GM21786 (cell line): ENCODE measurements around the gene RRAD.

ENCODE experiments used
- ATAC-seq: cut with Tn5 transposase; IDR thresholded peaks from one replicate; pipeline ENCODE4 v1.9.1; 2021; ENCODE audit not compliant: unreplicated experiment

RRAD gene

DNA sequence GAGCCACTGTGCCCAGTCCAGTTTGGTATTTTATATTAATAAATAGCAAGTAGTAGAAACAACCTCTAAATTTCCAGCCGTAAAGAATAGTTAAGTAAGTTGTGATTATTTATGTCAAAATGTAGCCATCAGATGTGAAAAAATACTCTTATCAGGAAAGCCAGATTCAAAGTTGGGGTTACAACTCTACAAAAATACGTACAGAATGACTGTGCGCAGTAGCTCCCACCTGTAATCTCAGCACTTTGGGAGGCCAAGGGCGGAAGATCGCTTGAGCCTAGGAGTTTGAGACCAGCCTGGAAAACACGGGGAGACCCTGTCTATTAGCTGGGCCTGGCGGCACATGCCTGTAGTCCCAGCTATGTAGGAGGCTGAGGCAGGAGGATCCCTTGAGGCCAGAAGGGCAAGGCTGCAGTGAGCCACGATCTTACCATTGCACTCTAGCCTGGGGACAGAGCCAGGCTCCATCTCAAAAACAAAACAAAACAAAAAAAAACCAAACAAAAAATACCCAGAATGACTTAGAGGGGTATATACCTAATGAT is 43.3 kb downstream of the RRAD start:
- ATAC-seq = no peak

DNA sequence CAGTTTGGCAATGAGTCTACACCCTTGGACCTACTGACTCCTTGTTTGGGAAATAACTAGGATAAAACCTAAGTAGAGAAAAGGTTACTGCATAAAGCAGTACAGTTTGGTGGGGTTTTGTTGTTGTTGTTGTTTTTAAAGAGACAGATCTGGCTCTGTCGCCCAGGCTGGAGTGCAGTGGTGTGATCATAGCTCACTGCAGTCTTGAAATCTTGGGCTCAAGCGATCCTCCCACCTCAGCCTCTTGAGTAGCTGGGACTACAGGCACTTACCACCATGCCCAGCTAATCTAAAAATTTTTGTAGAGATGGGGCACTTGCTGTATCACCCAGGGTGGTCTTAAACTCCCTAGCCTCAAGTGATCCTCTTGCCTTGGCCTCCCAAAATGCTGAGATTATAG is 43.8 kb downstream of the RRAD start:
- no peak for ATAC-seq

DNA sequence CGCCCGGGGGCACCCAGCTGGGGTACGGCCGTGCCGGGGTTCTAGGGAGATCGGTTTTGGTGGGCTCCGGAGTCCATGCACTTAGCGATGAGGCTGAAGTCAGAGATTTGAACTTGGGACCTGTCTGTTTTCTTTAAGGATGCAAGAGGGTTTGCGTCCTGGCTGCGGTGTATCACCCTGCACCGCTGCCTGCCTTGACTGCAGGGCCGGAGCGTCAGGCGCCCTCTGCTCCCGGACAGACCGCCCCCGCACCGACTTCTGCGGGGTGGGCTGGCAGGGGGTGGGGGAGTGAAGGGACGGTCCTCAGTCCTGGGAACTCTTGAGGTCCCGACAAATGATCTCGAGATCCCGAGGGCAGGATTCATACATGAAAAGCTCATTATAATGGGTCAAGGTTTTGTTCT is 44.3 kb downstream of the RRAD start:
- ATAC-seq = peak; percentile 3

DNA sequence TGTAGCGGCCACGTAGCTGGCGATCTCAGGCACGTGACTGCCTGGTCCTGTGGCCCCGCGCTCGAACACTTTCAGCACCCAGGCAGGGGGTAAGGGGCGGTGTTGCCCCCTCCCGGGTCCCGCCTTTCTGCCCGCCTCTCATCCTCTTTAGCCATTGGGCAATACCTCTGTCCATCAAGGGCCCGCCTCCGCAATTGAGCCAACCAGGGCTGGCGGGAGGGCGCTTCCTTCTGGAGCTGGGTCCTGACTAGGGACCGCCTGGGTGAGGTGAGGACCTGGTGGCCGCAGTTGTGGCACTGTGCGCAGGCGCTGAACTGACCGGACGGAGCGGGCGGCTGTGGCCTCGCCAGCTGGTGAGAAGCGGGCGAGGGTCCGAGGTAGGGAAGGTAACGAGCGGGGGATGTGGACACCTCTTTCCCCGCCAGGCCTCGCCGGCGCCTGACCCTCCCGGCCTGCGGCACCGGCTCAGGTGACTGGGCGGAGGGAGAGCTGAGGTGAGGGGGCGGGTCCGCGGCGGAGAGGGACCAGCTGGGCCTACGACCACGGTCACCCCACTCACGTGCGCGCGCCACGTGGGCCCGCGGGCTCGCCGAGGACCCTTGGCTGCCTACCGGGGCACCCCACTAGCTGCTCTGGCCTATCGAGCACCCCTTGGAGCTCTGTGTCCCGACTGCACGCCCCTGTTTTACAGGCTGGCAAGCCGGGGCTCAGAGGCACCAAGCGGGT is 44.9 kb downstream of the RRAD start, which contains the start of gene PDP2:
Gene PDP2 (plus strand): TSS at position 228 of the 726 bp plus-strand sequence. CDS start 3,770 bp downstream, outside the sequence.
- ATAC-seq = peak; percentile 95

DNA sequence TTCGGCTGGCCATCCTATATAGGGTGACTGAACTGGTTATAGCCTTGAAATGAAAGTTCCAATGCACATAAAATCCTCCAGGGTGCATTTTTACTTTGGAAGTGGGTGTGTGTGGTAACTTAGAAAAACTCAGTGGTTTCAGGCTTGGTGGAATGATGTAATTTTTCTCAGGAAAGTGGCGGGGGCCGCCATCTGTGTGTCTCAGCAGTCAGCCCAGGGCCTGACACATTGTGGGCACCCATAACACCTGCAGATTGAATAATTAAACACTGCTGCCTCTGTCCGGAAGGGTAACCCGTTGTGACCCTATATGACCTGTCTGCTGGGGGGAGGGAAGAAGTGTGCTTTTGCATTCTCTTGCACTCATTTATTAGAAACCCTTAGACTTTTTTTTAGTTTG is 47.3 kb downstream of the RRAD start:
- peak; percentile 19 for ATAC-seq

DNA sequence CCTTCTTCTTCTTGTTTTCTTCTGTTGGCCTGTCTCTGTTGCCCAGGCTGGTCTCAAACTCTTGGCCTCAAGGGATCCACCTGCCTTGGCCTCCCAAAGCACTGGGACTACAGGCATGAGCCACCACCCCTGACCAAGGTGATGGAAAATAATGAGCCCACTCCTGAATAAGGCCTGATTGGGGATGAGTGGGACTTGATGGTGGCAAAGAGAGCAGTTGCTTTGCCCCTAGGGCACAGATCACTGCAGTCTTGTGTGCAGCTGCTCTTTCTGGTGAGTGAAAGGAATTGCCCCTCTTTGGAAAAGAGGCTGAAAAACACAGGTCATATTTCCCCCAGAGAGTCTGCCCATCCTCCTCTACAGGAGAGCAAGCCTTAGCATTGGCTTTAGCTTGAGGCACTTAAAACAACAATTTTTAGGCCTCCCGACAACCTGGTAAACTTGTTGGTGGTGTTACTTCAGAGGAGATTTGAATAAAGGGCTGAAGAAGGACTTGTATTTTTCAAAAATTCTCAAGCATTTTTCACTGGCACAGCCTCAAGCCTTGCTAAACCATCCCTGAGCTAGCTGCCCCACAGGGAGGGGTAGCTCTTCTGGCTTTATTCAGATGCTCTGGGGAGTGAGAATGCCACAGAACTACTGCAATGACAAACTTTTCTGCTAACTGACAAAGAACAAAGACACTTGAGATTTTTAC is 51.1 kb downstream of the RRAD start:
- ATAC-seq = no peak

DNA sequence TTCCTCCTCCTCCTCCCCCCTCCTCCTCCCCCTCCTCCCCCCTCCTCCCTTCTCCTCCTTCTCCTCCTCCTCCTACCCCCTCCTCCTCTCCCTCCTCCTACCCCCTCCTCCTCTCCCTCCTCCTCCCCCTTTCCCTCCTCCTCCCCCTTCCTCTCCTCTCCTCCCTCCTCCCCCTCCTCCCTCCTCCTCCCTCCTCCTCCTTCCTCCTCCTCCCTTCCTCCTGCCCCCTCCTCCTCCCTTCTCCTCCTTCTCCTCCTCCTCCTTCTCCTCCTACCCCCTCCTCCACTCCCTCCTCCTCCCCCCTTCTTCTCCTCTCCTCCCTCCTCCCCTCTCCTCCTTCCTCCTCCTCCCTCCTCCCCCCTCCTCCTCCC is 51.7 kb downstream of the RRAD start:
- no peak for ATAC-seq

DNA sequence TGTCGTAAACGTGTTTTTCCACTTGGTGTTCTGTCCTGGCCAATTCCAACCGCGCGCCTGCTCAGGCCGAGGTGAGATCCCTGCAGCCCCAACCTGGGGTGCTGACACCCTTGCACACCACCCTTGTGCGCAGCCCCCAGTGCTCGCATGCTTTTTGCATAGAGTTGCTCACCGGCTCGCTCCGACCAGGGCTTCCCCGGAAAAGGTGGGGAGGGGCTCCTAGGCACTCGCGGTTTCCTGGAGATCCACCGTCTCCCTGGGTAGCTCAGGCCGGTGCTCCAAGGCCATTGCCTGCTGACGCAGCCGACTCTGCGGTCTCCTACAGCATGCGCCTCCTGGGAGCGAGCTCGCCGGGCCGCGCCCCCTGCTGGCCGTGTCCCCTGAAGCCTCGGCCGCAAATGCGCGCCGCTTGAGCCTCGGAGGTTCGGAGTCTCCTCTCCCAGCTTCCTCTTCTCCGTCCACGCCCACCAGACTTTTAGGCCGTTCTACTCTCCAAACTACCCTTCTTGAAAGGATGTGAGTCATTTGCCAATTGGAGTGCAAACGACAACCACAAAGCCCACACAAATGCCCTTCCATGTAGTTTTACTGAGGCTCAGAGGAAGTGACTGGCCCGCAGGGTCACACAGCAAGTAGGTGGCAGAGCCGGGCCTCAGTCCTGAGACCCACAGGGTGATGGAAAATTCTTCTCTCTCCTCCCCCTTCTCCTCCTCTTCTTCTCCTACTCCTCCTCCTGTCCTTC is 52.2 kb downstream of the RRAD start:
- peak; percentile 71 for ATAC-seq

DNA sequence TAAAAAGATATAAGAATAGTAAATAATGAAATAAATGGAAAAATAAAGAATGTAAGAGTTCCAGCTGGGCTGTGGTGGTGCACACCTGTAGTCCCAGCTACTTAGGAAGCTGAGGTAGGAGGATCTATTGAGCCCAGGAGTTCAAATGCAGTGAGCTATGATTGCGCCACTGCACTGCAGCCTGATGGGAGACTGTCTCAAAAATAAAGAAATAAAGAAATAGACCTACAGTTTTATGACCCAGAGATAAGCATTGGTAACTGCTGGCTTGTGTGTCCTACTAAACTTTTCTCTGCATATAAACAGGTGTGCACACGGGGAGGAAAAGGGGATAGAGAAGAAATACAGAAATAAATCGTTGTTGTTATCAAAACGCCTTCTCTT is 52.8 kb downstream of the RRAD start:
- no peak for ATAC-seq

DNA sequence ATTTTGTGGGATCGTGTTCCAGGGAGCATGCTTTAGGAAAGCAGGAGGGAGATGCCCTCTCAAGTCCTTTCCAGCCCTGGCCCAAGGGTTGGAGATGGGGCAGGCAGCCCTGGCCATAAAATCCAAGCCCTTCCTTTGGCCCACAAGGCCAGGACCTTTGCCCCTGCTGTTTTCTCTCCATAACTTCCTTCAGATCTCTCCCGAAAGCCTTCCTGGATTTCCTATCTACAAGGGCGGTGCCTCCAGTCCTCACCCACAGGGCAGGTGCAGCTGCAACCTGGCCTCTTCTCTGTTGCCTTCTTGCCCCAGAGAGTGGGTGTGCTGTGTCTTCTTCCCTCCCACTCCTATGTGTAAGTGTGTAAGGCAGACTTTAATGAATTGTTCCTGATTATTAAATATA is 53.5 kb downstream of the RRAD start:
- no peak for ATAC-seq
